SK-N-SH (cell line): Measurements from ENCODE around the gene SETBP1. TPM values are rescaled to one million over a fixed set of nuclear protein-coding genes. Genes with fewer than 3 reads are reported as not detected.

ENCODE experiments used
- CTCF ChIA-PET: fragments of 300-600, 350-600 bp; formaldehyde crosslinking; extraction: SDS; loops from one replicate; lab custom pipeline; 2021; lab: Yijun Ruan, JAX
- POLR2A ChIA-PET: fragments of 350-600 bp; sonication (Branson Sonifier 250); formaldehyde crosslinking; extraction: SDS; loops from one replicate; lab custom pipeline; 2020; ENCODE audit warnings: antibody characterized with exemption, inconsistent platforms; lab: Yijun Ruan, JAX
- DNase-seq: peaks from one replicate; pipeline ENCODE4 v3.0.0; 2012
- H2AFZ ChIP-seq: fragments of 200-600 bp; sonication (generic); 2 replicates; pipeline ENCODE4 v1.8.1; 2016; ENCODE audit warnings: antibody characterized with exemption, mild to moderate bottlenecking, low read depth
- H3F3A ChIP-seq: fragments of 200-600 bp; sonication (generic); replicated peaks from 2 replicates; pipeline ENCODE3; 2016; ENCODE audit warnings: antibody characterized with exemption, mild to moderate bottlenecking; ENCODE audit not compliant: insufficient read depth
- H3K27ac ChIP-seq, 2 experiments: fragments of 200-500 bp in 1 of 2; fragments of 200-600 bp in 1 of 2; sonication (Bioruptor generic) in 1 of 2; sonication (generic), shearing (Covaris generic) in 1 of 2; 2 replicates each; pipeline versions ENCODE4 v1.5.1 to v1.6.1; 2014 to 2016; ENCODE audit warnings: low read depth in 2 of 2, inconsistent platforms in 1 of 2, low read length in 1 of 2, mild to moderate bottlenecking in 1 of 2, mixed read lengths in 1 of 2
- H3K27me3 ChIP-seq: fragments of 200-600 bp; sonication (generic), shearing (Covaris generic); 2 replicates; pipeline ENCODE4 v1.6.1; 2016; ENCODE audit warnings: mixed run types; ENCODE audit not compliant: insufficient read depth
- H3K36me3 ChIP-seq, 2 experiments: fragments of 200-500 bp in 1 of 2; fragments of 200-600 bp in 1 of 2; sonication (Bioruptor generic) in 1 of 2; sonication (generic) in 1 of 2; replicated peaks in 1 of 2; 2 replicates each; pipeline versions ENCODE3 to v1.5.1; 2014 to 2016; ENCODE audit warnings: low read length in 1 of 2, mild to moderate bottlenecking in 1 of 2; ENCODE audit not compliant: insufficient read depth in 2 of 2, control insufficient read depth in 1 of 2
- H3K4me1 ChIP-seq, 2 experiments: fragments of 200-500 bp in 1 of 2; fragments of 200-600 bp in 1 of 2; sonication (Bioruptor generic) in 1 of 2; sonication (generic), shearing (Covaris generic) in 1 of 2; 2 replicates each; pipeline versions ENCODE4 v1.5.1 to v1.6.1; 2014 to 2016; ENCODE audit warnings: low read depth in 1 of 2, low read length in 1 of 2, mixed run types in 1 of 2; ENCODE audit not compliant: insufficient read depth in 2 of 2, control insufficient read depth in 1 of 2
- H3K4me2 ChIP-seq: fragments of 200-600 bp; sonication (generic), shearing (Covaris generic); 2 replicates; pipeline ENCODE4 v1.6.1; 2017; ENCODE audit warnings: mixed run types
- H3K4me3 ChIP-seq, 2 experiments: fragments of 200-500 bp in 1 of 2; fragments of 200-600 bp in 1 of 2; sonication (Bioruptor generic) in 1 of 2; sonication (generic), shearing (Covaris generic) in 1 of 2; 2 replicates each; pipeline versions ENCODE4 v1.5.1 to v1.8.1; 2014 to 2016; ENCODE audit warnings: low read depth in 2 of 2, inconsistent platforms in 1 of 2, low read length in 1 of 2, mild to moderate bottlenecking in 1 of 2, mixed read lengths in 1 of 2, moderate library complexity in 1 of 2
- H3K79me2 ChIP-seq: fragments of 200-600 bp; sonication (generic); 2 replicates; pipeline ENCODE4 v1.8.1; 2017; ENCODE audit warnings: mild to moderate bottlenecking; ENCODE audit not compliant: insufficient read depth
- H3K9ac ChIP-seq: fragments of 200-600 bp; sonication (generic); 2 replicates; pipeline ENCODE4 v1.6.1; 2017; ENCODE audit warnings: mixed run types
- H3K9me2 ChIP-seq: fragments of 200-600 bp; sonication (generic); 2 replicates; pipeline ENCODE4 v1.6.1; 2017; ENCODE audit warnings: mixed run types
- H3K9me3 ChIP-seq: fragments of 200-600 bp; sonication (generic); 2 replicates; pipeline ENCODE4 v1.6.1; 2017; ENCODE audit warnings: mixed run types, mild to moderate bottlenecking, moderate library complexity
- H4K20me1 ChIP-seq: fragments of 200-600 bp; sonication (generic); 2 replicates; pipeline ENCODE4 v1.6.1; 2017; ENCODE audit warnings: mild to moderate bottlenecking, mixed run types; ENCODE audit not compliant: insufficient read depth
- CHD2 ChIP-seq: fragments of 150-350 bp; IDR thresholded peaks from 2 replicates; pipeline ENCODE4 v1.6.1; 2018; ENCODE audit warnings: low read length; ENCODE audit not compliant: partially characterized antibody
- CTCF ChIP-seq: fragments of 200-600 bp; sonication (generic); IDR thresholded peaks from 2 replicates; pipeline ENCODE4 v1.6.1; 2017; ENCODE audit warnings: antibody characterized with exemption, mild to moderate bottlenecking, moderate library complexity
- ELF1 ChIP-seq: IDR thresholded peaks from 2 replicates; pipeline ENCODE4 v1.4.0; 2012
- FOSL2 ChIP-seq: IDR thresholded peaks from 2 replicates; pipeline ENCODE4 v1.4.0; 2012; ENCODE audit warnings: low read depth, mild to moderate bottlenecking, moderate library complexity, borderline replicate concordance
- FOXJ3 ChIP-seq: sonication (generic); formaldehyde crosslinking; IDR thresholded peaks from 2 replicates; pipeline ENCODE4 v1.5.1; 2020; ENCODE audit warnings: mild to moderate bottlenecking, missing genetic modification reagents
- FOXM1 ChIP-seq: IDR thresholded peaks from 2 replicates; pipeline ENCODE4 v1.4.0; 2012; ENCODE audit warnings: low read depth, mild to moderate bottlenecking
- MEF2A ChIP-seq: IDR thresholded peaks from 2 replicates; pipeline ENCODE4 v1.4.0; 2012; ENCODE audit warnings: low read depth, borderline replicate concordance
- MXI1 ChIP-seq: IDR thresholded peaks from 2 replicates; pipeline ENCODE4 v1.6.1; 2012; ENCODE audit warnings: mild to moderate bottlenecking, low read depth, low read length, improper control_type of control experiment
- NRF1 ChIP-seq: IDR thresholded peaks from 2 replicates; pipeline ENCODE4 v1.6.1; 2012; ENCODE audit warnings: low read depth, mild to moderate bottlenecking, low read length
- RXRA ChIP-seq: IDR thresholded peaks from 2 replicates; pipeline ENCODE4 v1.4.0; 2012; ENCODE audit warnings: low read depth, mild to moderate bottlenecking, borderline replicate concordance
- SIN3A ChIP-seq: IDR thresholded peaks from 2 replicates; pipeline ENCODE4 v1.6.1; 2012; ENCODE audit warnings: low read depth, mild to moderate bottlenecking, low read length, moderate library complexity, borderline replicate concordance
- TAF1 ChIP-seq: IDR thresholded peaks from 2 replicates; pipeline ENCODE4 v1.6.1; 2012; ENCODE audit warnings: low read depth, mild to moderate bottlenecking, low read length, moderate library complexity, borderline replicate concordance
- TEAD4 ChIP-seq: IDR thresholded peaks from 2 replicates; pipeline ENCODE4 v1.4.0; 2012; ENCODE audit warnings: mild to moderate bottlenecking, borderline replicate concordance; ENCODE audit not compliant: insufficient read depth
- USF1 ChIP-seq: IDR thresholded peaks from 2 replicates; pipeline ENCODE4 v1.4.0; 2012; ENCODE audit warnings: low read depth, borderline replicate concordance
- USF2 ChIP-seq: fragments of 150-350 bp; IDR thresholded peaks from 2 replicates; pipeline ENCODE4 v1.6.1; 2017; ENCODE audit warnings: antibody characterized with exemption, low read length, low read depth, borderline replicate concordance
- WGBS: methylation state at CpG from one replicate; pipeline ENCODE4 v1.1.6; 2017; ENCODE audit warnings: low lambda C conversion rate; 5-methylcytosine and 5-hydroxymethylcytosine counted together
- polyA plus RNA-seq, 3 experiments: library from polyadenylated mRNA; depleted of rRNA; stranded (reverse); fragments of >200 nt; gene quantifications; 2 replicates each; pipeline ENCODE4 v1.2.3, GENCODE V29; 2012

Gene SETBP1
- polyA plus RNA-seq, 1 of the 3 experiments (the other 2 are of a cell fraction): 3.0 TPM

DNA sequence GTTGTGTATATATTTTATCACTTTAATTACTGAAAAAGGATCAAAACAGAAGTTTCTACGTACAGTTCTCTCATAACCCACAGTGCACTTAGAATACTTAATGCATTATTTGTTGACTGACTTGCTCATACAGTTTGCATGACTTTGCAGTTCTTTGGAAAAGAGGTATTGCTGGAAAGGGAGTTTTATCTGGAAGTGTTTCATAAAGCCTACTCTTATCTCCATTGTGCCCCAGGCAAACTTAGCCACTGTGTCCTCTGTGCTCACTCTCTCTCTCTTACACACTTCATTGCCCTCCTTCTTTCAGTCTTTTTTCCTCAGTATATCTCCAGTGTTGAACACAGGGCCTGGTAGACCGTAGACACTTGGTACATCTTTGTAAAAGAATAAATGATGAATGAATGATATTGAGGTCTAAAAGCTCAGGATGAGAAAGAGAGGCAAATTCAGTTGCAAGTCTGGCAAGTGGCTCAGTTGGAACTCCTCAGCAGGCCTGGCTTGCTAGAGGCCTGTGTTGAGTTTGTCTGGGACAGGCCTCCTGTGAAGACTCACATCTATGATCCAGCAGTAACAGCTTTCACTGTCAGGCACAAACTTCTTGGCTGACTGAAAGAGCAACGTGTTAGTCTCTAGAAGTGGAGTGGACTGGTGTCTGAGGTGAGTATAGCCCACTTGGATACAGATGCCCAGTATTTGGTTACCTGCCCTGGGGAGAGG, 56.1 kb downstream of the SETBP1 start:
- H3K9me2 ChIP-seq: no peaks in the 10 kb centered on the region
- H3K36me3 ChIP-seq: no peaks in the 10 kb centered on the region
- peaks cover 18 to 33% of the 10 kb centered on the region in 2 experiments for H3K4me1 ChIP-seq
- H2AFZ ChIP-seq: no peak overlapping the region
- H3K9me3 ChIP-seq: no peaks in the 10 kb centered on the region
- POLR2A ChIA-PET: no interaction called here
- no peak overlapping the region for H3K4me2 ChIP-seq
- H4K20me1 ChIP-seq: no peaks in the 10 kb centered on the region
- no peak overlapping the region; a peak in 1 of 4 replicates for H3K27ac ChIP-seq
- no peaks in the 10 kb centered on the region for H3K27me3 ChIP-seq
- no peak for TF ChIP-seq MEF2A
- TF ChIP-seq MXI1: no peak
- TF ChIP-seq NRF1: no peak
- TF ChIP-seq USF2: no peak
- no peak for TF ChIP-seq RXRA
- no peak for TF ChIP-seq SIN3A
- TF ChIP-seq TEAD4: no peak
- TF ChIP-seq, all 33 proteins: peak for 0
- 85% methylated on average over 3 of the region's 3 CpGs for WGBS
- no peak for DNase-seq
- Histone ChIP-seq H3K4me3 (no peak overlapping the region), H3F3A (peaks cover 18% of the 10 kb centered on the region), H3K79me2 (no peaks in the 10 kb centered on the region), H3K9ac (no peak overlapping the region)
- CTCF ChIA-PET: no interaction called here

DNA sequence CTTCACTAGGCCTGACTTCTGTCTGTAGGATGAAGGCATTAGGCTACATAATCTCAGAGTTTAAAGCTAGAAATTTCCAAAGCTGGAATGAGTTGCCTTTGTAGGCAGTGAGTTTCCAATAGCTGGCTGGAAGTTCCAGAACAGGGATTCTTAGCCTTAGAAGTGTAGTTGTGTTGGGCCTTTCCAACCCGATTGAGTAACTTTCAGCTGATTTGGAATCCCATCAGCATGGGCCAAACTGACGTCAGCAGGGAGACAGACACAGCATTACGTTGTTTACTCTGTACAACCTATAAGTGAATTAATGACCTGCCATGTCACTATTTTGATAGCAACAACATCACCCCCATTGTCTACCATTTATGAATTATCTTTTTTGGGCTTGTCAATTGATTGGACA, 56.9 kb downstream of the SETBP1 start:
- Histone ChIP-seq H3K4me2 (no peak overlapping the region), H3K79me2 (no peaks in the 10 kb centered on the region), H3K36me3 (no peaks in the 10 kb centered on the region), H3K27ac (no peak overlapping the region), H3K9ac (no peak overlapping the region), H3K27me3 (no peaks in the 10 kb centered on the region), H3K9me3 (no peaks in the 10 kb centered on the region), H4K20me1 (no peaks in the 10 kb centered on the region), H3K4me1 (peaks cover 15 to 36% of the 10 kb centered on the region in 2 experiments), H3K9me2 (no peaks in the 10 kb centered on the region), H3F3A (peaks cover 13% of the 10 kb centered on the region), H2AFZ (no peak overlapping the region), H3K4me3 (no peak overlapping the region)
- CTCF ChIA-PET: interaction anchor here (0.6 kb wide), 1 partner anchor 38 kb away, joined by 4 read pairs; no protein-coding TSS in a partner anchor
- no peak for TF ChIP-seq CTCF
- no peak for TF ChIP-seq USF1
- TF ChIP-seq FOSL2: no peak
- no peak for TF ChIP-seq USF2
- TF ChIP-seq CHD2: no peak
- TF ChIP-seq SIN3A: no peak
- TF ChIP-seq FOXJ3 (CRISPR knock-in tag): no peak
- TF ChIP-seq FOXM1: no peak
- TF ChIP-seq RXRA: no peak
- no peak for TF ChIP-seq ELF1
- no peak for TF ChIP-seq TAF1
- 100% methylated on average over 3 of the region's 3 CpGs for whole genome bisulfite sequencing
- no peak for DNase-seq
- POLR2A ChIA-PET: no interaction called here
